Measurements from ENCODE around the gene HS3ST2. TPM values are rescaled to one million over a fixed set of nuclear protein-coding genes. Genes with fewer than 3 reads are reported as not detected.
A peak's percentile ranks its signal among the peaks of the same experiment; 100 is the strongest.

Gene HS3ST2
- total RNA-seq, 1 donor from 2014 or later, result 0.26 TPM

- no peaks in the 10 kb centered on the region for H3K36me3 ChIP-seq (ENCODE audit: control insufficient read depth, insufficient read depth, low read length)
- H3K4me3 ChIP-seq (ENCODE audit: low read depth, low read length), result no peak overlapping the region
- TF ChIP-seq, protein P1, sequence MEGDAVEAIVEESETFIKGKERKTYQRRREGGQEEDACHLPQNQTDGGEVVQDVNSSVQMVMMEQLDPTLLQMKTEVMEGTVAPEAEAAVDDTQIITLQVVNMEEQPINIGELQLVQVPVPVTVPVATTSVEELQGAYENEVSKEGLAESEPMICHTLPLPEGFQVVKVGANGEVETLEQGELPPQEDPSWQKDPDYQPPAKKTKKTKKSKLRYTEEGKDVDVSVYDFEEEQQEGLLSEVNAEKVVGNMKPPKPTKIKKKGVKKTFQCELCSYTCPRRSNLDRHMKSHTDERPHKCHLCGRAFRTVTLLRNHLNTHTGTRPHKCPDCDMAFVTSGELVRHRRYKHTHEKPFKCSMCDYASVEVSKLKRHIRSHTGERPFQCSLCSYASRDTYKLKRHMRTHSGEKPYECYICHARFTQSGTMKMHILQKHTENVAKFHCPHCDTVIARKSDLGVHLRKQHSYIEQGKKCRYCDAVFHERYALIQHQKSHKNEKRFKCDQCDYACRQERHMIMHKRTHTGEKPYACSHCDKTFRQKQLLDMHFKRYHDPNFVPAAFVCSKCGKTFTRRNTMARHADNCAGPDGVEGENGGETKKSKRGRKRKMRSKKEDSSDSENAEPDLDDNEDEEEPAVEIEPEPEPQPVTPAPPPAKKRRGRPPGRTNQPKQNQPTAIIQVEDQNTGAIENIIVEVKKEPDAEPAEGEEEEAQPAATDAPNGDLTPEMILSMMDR (IDR thresholded peaks at IDR 0.05; ENCODE audit: insufficient read depth, low read length, severe bottlenecking), result no peak
- no peak for FAIRE-seq
- DNase-seq (ENCODE audit: low read depth), result no peak
- H3K27me3 ChIP-seq (ENCODE audit: control insufficient read depth, insufficient read depth, low read length), result no peaks in the 10 kb centered on the region
Observed at GRCh38 chr16:22786691-22787090, 27.3 kb upstream of the HS3ST2 start.

- no peak overlapping the region for H3K4me3 ChIP-seq (ENCODE audit: low read depth, low read length)
- no peaks in the 10 kb centered on the region for H3K27me3 ChIP-seq (ENCODE audit: control insufficient read depth, insufficient read depth, low read length)
- FAIRE-seq, result no peak
- TF ChIP-seq, protein P1 (IDR thresholded peaks at IDR 0.05; ENCODE audit: insufficient read depth, low read length, severe bottlenecking), result no peak
- H3K36me3 ChIP-seq (ENCODE audit: control insufficient read depth, insufficient read depth, low read length), result no peaks in the 10 kb centered on the region
- peak; percentile 45 for DNase-seq (ENCODE audit: low read depth)
Observed at GRCh38 chr16:22787466-22788192, 26.3 kb upstream of the HS3ST2 start.

DNA sequence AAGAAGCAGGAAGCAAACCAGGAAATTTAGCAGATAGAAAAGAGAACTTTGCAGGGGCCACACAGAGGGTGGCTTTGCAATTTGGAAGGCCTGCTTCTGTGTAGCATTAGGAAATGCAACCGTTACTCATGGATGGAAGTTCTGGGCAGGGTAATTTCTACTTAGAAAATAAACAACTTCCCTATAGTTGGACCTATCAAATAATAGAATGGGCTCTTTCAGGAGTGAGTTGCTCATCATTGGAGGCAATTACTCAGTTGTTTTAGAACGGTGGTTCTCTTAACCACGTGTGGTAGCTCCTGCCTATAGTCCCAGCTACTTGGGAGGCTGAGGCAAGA, 25.8 kb upstream of the HS3ST2 start:
- Histone ChIP-seq H3K36me3 (ENCODE audit: control insufficient read depth, insufficient read depth, low read length) (no peaks in the 10 kb centered on the region), H3K4me3 (ENCODE audit: low read depth, low read length) (no peak overlapping the region), H3K27me3 (ENCODE audit: control insufficient read depth, insufficient read depth, low read length) (no peaks in the 10 kb centered on the region)
- DNase-seq (ENCODE audit: low read depth) (no peak), FAIRE-seq (no peak)
- TF ChIP-seq, protein P1 (IDR thresholded peaks at IDR 0.05; ENCODE audit: insufficient read depth, low read length, severe bottlenecking), result no peak

- DNase-seq (ENCODE audit: low read depth) (peak; percentile 73), FAIRE-seq (no peak)
- TF ChIP-seq, protein P1 (IDR thresholded peaks at IDR 0.05; ENCODE audit: insufficient read depth, low read length, severe bottlenecking), result no peak
- Histone ChIP-seq H3K4me3 (ENCODE audit: low read depth, low read length) (no peak overlapping the region), H3K36me3 (ENCODE audit: control insufficient read depth, insufficient read depth, low read length) (no peaks in the 10 kb centered on the region), H3K27me3 (ENCODE audit: control insufficient read depth, insufficient read depth, low read length) (no peaks in the 10 kb centered on the region)
Observed at GRCh38 chr16:22789281-22789945, 24.5 kb upstream of the HS3ST2 start.

DNA sequence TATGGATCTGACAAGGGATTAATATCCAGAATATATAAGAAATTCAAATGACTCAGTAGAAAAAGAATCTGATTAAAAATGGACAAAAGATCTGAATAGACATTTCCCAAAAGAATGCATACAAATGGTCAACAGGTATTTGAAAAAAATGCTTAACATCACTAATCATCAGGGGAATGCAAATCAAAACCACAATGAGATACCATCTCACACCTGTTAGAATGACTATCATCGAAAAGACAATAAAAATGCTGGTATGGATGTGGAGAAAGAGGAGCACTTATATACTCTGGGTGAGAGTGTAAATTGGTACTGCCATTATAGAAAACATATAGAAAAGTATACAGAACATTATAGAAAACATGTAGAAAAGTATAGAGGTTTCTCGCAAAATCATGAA, 16.4 kb upstream of the HS3ST2 start:
- no peak for FAIRE-seq

More for the DNA sequence above, 16.4 kb upstream of the HS3ST2 start:
- TF ChIP-seq, protein P1 (IDR thresholded peaks at IDR 0.05; ENCODE audit: insufficient read depth, low read length, severe bottlenecking), result no peak
- no peak for DNase-seq (ENCODE audit: low read depth)
- Histone ChIP-seq H3K36me3 (ENCODE audit: control insufficient read depth, insufficient read depth, low read length) (no peaks in the 10 kb centered on the region), H3K27me3 (ENCODE audit: control insufficient read depth, insufficient read depth, low read length) (no peaks in the 10 kb centered on the region), H3K4me3 (ENCODE audit: low read depth, low read length) (no peak overlapping the region)
